HG02852 (cell line): ENCODE measurements around the gene AGPAT4.

ENCODE experiments used
- ATAC-seq: cut with Tn5 transposase; IDR thresholded peaks from one replicate; pipeline ENCODE4 v1.9.1; 2021; ENCODE audit warnings: mild to moderate bottlenecking, moderate library complexity; ENCODE audit not compliant: unreplicated experiment

Gene AGPAT4

GRCh38 chr6:161256407-161256806, 17.5 kb downstream of the AGPAT4 start:
- no peak for ATAC-seq

- no peak for ATAC-seq
These were observed 18.3 kb downstream of the AGPAT4 start for GRCh38 chr6:161255518-161255917.

GRCh38 chr6:161254464-161255253, 19.2 kb downstream of the AGPAT4 start:
- no peak for ATAC-seq

GRCh38 chr6:161254126-161254463, 19.8 kb downstream of the AGPAT4 start:
- no peak for ATAC-seq

GRCh38 chr6:161251345-161251744, 22.5 kb downstream of the AGPAT4 start:
- no peak for ATAC-seq

- no peak for ATAC-seq
These were observed 24.5 kb downstream of the AGPAT4 start for GRCh38 chr6:161249327-161249726.

GRCh38 chr6:161246725-161247124, 27.1 kb downstream of the AGPAT4 start:
- ATAC-seq: no peak

- ATAC-seq: no peak
These were observed 28.5 kb downstream of the AGPAT4 start for GRCh38 chr6:161245363-161245762.

GRCh38 chr6:161244725-161245124, 29.1 kb downstream of the AGPAT4 start:
- ATAC-seq: no peak

GRCh38 chr6:161242779-161243693, 30.8 kb downstream of the AGPAT4 start:
- no peak for ATAC-seq

- ATAC-seq: no peak
These were observed 31.7 kb downstream of the AGPAT4 start for GRCh38 chr6:161242113-161242512.

- ATAC-seq: no peak
These were observed 34.9 kb downstream of the AGPAT4 start for GRCh38 chr6:161239001-161239400.

- no peak for ATAC-seq
These were observed 35.4 kb downstream of the AGPAT4 start for GRCh38 chr6:161238500-161238899.

- ATAC-seq: no peak
These were observed 35.8 kb downstream of the AGPAT4 start for GRCh38 chr6:161238081-161238480.

- no peak for ATAC-seq
These were observed 36.7 kb downstream of the AGPAT4 start for GRCh38 chr6:161237176-161237575.

GRCh38 chr6:161235776-161236633, 37.9 kb downstream of the AGPAT4 start:
- ATAC-seq: peak; percentile 79

GRCh38 chr6:161233986-161234661, 39.7 kb downstream of the AGPAT4 start:
- no peak for ATAC-seq

- no peak for ATAC-seq
These were observed 41.4 kb downstream of the AGPAT4 start for GRCh38 chr6:161232467-161232866.

GRCh38 chr6:161232010-161232409, 41.9 kb downstream of the AGPAT4 start:
- no peak for ATAC-seq

- no peak for ATAC-seq
These were observed 43.5 kb downstream of the AGPAT4 start for GRCh38 chr6:161230339-161230738.
